ENCODE results near the gene GPR176. TPM values are rescaled to one million over a fixed set of nuclear protein-coding genes. Genes with fewer than 3 reads are reported as not detected.

The GPR176 gene
- total RNA-seq, 1 experiment from 2014 or later, result 9.8 TPM

GRCh38 chr15:39828374-39828931 is 91.6 kb downstream of the GPR176 start:
- Histone ChIP-seq H3K9me3 (no peaks in the 10 kb centered on the region), H3K27me3 (replicated peaks; ENCODE audit: control insufficient read depth, insufficient read depth, low read length) (no peaks in the 10 kb centered on the region), H3K4me1 (no peaks in the 10 kb centered on the region), H3K4me3 (ENCODE audit: low read depth, low read length) (no peak overlapping the region), H3K36me3 (ENCODE audit: control insufficient read depth, insufficient read depth, low read length) (no peaks in the 10 kb centered on the region)
- H3K4me3 Mint-ChIP-seq (ENCODE audit: unreplicated experiment), result no peak overlapping the region
- TF ChIP-seq CTCF (IDR thresholded peaks at IDR 0.05; ENCODE audit: insufficient read depth in 1 of 2, low read depth in 1 of 2, low read length in 1 of 2, severe bottlenecking in 1 of 2, unreplicated experiment in 1 of 2), result no peak
- peaks cover 13% of the 10 kb centered on the region for H3K9me3 Mint-ChIP-seq (ENCODE audit: unreplicated experiment)
- peaks cover 7% of the 10 kb centered on the region for H3K4me1 Mint-ChIP-seq (ENCODE audit: low read depth, unreplicated experiment)
- no peak for DNase-seq
- no peak overlapping the region for H3K27ac Mint-ChIP-seq (ENCODE audit: unreplicated experiment)
- H3K27me3 Mint-ChIP-seq (ENCODE audit: insufficient read depth, unreplicated experiment), result no peaks in the 10 kb centered on the region
- POLR2A ChIA-PET, result no interaction called here
- CTCF ChIA-PET, result no interaction called here
- intact Hi-C loops (cut with micrococcal nuclease; ENCODE audit: unreplicated experiment), result no loop called here
- no peaks in the 10 kb centered on the region for H3K36me3 Mint-ChIP-seq (ENCODE audit: insufficient read depth, unreplicated experiment)
- BruUV-seq (replicated peaks), result no TSS peak

GRCh38 chr15:39826975-39827374 is 93.1 kb downstream of the GPR176 start:
- H3K27ac Mint-ChIP-seq (ENCODE audit: unreplicated experiment), result no peak overlapping the region
- H3K4me3 Mint-ChIP-seq (ENCODE audit: unreplicated experiment), result no peak overlapping the region
- ChIA-PET POLR2A (no interaction called here), CTCF (no interaction called here)
- Histone ChIP-seq H3K4me3 (ENCODE audit: low read depth, low read length) (no peak overlapping the region), H3K4me1 (no peaks in the 10 kb centered on the region), H3K9me3 (no peaks in the 10 kb centered on the region), H3K36me3 (ENCODE audit: control insufficient read depth, insufficient read depth, low read length) (no peaks in the 10 kb centered on the region), H3K27me3 (replicated peaks; ENCODE audit: control insufficient read depth, insufficient read depth, low read length) (no peaks in the 10 kb centered on the region)
- H3K27me3 Mint-ChIP-seq (ENCODE audit: insufficient read depth, unreplicated experiment), result no peaks in the 10 kb centered on the region
- intact Hi-C loops (cut with micrococcal nuclease; ENCODE audit: unreplicated experiment), result no loop called here
- TF ChIP-seq CTCF (IDR thresholded peaks at IDR 0.05; ENCODE audit: insufficient read depth in 1 of 2, low read depth in 1 of 2, low read length in 1 of 2, severe bottlenecking in 1 of 2, unreplicated experiment in 1 of 2), result no peak
- peaks cover 7% of the 10 kb centered on the region for H3K4me1 Mint-ChIP-seq (ENCODE audit: low read depth, unreplicated experiment)
- BruUV-seq (replicated peaks), result no TSS peak
- no peak for DNase-seq
- peaks cover 20% of the 10 kb centered on the region for H3K9me3 Mint-ChIP-seq (ENCODE audit: unreplicated experiment)
- H3K36me3 Mint-ChIP-seq (ENCODE audit: insufficient read depth, unreplicated experiment), result no peaks in the 10 kb centered on the region

GRCh38 chr15:39823634-39824033 is 96.4 kb downstream of the GPR176 start:
- POLR2A ChIA-PET, result no interaction called here
- H3K27me3 Mint-ChIP-seq (ENCODE audit: insufficient read depth, unreplicated experiment), result no peaks in the 10 kb centered on the region

More at GRCh38 chr15:39823634-39824033, 96.4 kb downstream of the GPR176 start:
- no peak overlapping the region for H3K4me3 Mint-ChIP-seq (ENCODE audit: unreplicated experiment)
- peaks cover 15% of the 10 kb centered on the region for H3K4me1 Mint-ChIP-seq (ENCODE audit: low read depth, unreplicated experiment)
- intact Hi-C loops (cut with micrococcal nuclease; ENCODE audit: unreplicated experiment), result no loop called here
- TF ChIP-seq CTCF (IDR thresholded peaks at IDR 0.05; ENCODE audit: insufficient read depth in 1 of 2, low read depth in 1 of 2, low read length in 1 of 2, severe bottlenecking in 1 of 2, unreplicated experiment in 1 of 2), result no peak
- Histone ChIP-seq H3K4me3 (ENCODE audit: low read depth, low read length) (no peak overlapping the region), H3K4me1 (peaks cover 1% of the 10 kb centered on the region; the same call in 1 of the 2 replicates), H3K9me3 (no peaks in the 10 kb centered on the region), H3K27me3 (replicated peaks; ENCODE audit: control insufficient read depth, insufficient read depth, low read length) (no peaks in the 10 kb centered on the region), H3K36me3 (ENCODE audit: control insufficient read depth, insufficient read depth, low read length) (no peaks in the 10 kb centered on the region)
- no TSS peak for BruUV-seq (replicated peaks)
- no peak for DNase-seq
- peaks cover 20% of the 10 kb centered on the region for H3K9me3 Mint-ChIP-seq (ENCODE audit: unreplicated experiment)
- no peak overlapping the region for H3K27ac Mint-ChIP-seq (ENCODE audit: unreplicated experiment)
- no peaks in the 10 kb centered on the region for H3K36me3 Mint-ChIP-seq (ENCODE audit: insufficient read depth, unreplicated experiment)
- CTCF ChIA-PET, result no interaction called here
